ENCODE data around the gene ECI2. TPM values are rescaled to one million over a fixed set of nuclear protein-coding genes. Genes with fewer than 3 reads are reported as not detected.

ECI2 gene
- total and polyA plus RNA-seq, 2 of the 13 experiments (the other 11 are each of a cell fraction or from before 2014, with no cell fraction given), result 78.5 to 228 TPM

DNA sequence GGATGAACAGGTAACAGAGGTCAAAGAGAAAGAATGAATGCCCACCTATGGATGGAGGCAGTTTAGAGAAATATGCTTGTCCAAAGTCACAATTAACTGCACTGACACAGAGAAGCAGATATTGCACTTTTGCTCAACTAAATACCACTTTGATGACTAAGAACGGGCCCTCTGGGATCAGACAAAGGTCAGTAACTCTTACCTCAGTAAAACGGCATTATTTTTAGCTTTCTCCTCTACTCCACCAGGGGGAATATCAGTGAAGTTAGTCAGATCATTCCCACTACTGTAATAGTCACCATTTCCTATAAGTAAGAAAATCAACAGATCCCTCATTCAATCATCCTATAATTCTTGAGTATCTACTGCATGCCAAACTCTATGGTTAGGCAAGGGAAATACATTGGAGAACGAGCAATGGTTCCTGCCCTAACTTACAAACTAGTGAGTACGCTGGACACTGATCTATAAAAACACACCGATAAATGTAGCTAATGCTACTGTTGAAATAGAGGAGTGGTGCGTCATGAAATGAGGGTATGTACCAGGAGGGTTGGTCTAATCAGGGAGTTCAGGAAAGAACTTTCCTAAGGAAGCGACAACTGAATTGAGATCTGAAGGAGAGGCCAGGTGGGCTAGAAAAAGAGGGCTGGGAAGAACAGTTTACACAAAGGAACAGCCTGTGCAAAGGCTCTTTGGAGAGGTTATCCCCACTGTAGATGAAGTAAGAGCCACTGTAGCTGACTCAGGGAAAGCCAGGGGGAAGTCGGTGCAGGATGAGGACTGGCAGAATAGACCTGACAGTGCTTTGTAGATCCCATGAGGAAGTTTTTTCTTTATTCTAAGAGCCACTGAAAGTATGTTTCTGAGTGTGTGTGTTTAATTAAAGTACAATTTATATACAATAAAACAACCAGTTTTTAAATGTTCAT lies 9.2 kb downstream of the ECI2 start (continued):
- TF ChIP-seq SMC3 (IDR thresholded peaks at IDR 0.05; ENCODE audit: low read length) (peak; percentile 77), XBP1 (CRISPR knock-in tag; IDR thresholded peaks at IDR 0.05) (no peak), XRCC5 (optimal IDR thresholded peaks at IDR 0.05; ENCODE audit: low read length) (no peak), NFKBIZ (CRISPR knock-in tag; IDR thresholded peaks at IDR 0.05) (no peak), ZNF704 (CRISPR knock-in tag; IDR thresholded peaks at IDR 0.05; ENCODE audit: borderline replicate concordance) (no peak), SMAD3 (CRISPR knock-in tag; IDR thresholded peaks at IDR 0.05) (no peak), NFYC (CRISPR knock-in tag; IDR thresholded peaks at IDR 0.05) (no peak), MEF2D (CRISPR knock-in tag; IDR thresholded peaks at IDR 0.05) (0 out of 2 replicates have a peak, but pooled peaks have one; percentile 32), ATAD3A (CRISPR knock-in tag; IDR thresholded peaks at IDR 0.05) (no peak), MED1 (CRISPR knock-in tag; IDR thresholded peaks at IDR 0.05) (peak; percentile 19; the same call in 1 of the 2 replicates), ZNF333 (CRISPR knock-in tag; IDR thresholded peaks at IDR 0.05; ENCODE audit: borderline replicate concordance) (no peak; the same call in 1 of the 2 replicates), FOXC1 (CRISPR knock-in tag; IDR thresholded peaks at IDR 0.05; ENCODE audit: borderline replicate concordance) (no peak), CHCHD3 (CRISPR knock-in tag; IDR thresholded peaks at IDR 0.05) (no peak)
- TF ChIP-seq, protein P1, sequence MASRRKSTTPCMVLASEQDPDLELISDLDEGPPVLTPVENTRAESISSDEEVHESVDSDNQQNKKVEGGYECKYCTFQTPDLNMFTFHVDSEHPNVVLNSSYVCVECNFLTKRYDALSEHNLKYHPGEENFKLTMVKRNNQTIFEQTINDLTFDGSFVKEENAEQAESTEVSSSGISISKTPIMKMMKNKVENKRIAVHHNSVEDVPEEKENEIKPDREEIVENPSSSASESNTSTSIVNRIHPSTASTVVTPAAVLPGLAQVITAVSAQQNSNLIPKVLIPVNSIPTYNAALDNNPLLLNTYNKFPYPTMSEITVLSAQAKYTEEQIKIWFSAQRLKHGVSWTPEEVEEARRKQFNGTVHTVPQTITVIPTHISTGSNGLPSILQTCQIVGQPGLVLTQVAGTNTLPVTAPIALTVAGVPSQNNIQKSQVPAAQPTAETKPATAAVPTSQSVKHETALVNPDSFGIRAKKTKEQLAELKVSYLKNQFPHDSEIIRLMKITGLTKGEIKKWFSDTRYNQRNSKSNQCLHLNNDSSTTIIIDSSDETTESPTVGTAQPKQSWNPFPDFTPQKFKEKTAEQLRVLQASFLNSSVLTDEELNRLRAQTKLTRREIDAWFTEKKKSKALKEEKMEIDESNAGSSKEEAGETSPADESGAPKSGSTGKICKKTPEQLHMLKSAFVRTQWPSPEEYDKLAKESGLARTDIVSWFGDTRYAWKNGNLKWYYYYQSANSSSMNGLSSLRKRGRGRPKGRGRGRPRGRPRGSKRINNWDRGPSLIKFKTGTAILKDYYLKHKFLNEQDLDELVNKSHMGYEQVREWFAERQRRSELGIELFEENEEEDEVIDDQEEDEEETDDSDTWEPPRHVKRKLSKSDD (CRISPR knock-in tag; IDR thresholded peaks at IDR 0.05; ENCODE audit: low read depth), result no peak
- TF ChIP-seq, protein P2, sequence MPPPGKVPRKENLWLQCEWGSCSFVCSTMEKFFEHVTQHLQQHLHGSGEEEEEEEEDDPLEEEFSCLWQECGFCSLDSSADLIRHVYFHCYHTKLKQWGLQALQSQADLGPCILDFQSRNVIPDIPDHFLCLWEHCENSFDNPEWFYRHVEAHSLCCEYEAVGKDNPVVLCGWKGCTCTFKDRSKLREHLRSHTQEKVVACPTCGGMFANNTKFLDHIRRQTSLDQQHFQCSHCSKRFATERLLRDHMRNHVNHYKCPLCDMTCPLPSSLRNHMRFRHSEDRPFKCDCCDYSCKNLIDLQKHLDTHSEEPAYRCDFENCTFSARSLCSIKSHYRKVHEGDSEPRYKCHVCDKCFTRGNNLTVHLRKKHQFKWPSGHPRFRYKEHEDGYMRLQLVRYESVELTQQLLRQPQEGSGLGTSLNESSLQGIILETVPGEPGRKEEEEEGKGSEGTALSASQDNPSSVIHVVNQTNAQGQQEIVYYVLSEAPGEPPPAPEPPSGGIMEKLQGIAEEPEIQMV (CRISPR knock-in tag; IDR thresholded peaks at IDR 0.05; ENCODE audit: low read depth), result no peak

Data from HepG2 (cell line).